ENCODE measurements around the gene CLASP1.
"Not testable (repeated sequence)": the region's sequence is repeated elsewhere in the genome, so short reads cannot be mapped to it uniquely, and the experiment has no call there.

The CLASP1 gene

GRCh38 chr2:121309801-121310200, 339.5 kb downstream of the CLASP1 start:
- intact Hi-C loops (cut with DNase I), result no loop called here

GRCh38 chr2:121309323-121309722, 339.9 kb downstream of the CLASP1 start:
- intact Hi-C loops (cut with DNase I), result no loop called here
- no peak for DNase-seq

More at GRCh38 chr2:121309801-121310200, 339.5 kb downstream of the CLASP1 start:
- DNase-seq, result no peak

- intact Hi-C loops (cut with DNase I), result no loop called here
- DNase-seq, result no peak
Measured at GRCh38 chr2:121307048-121307447, 342.2 kb downstream of the CLASP1 start.

GRCh38 chr2:121304941-121305340, 344.3 kb downstream of the CLASP1 start:
- DNase-seq, result no peak
- intact Hi-C loops (cut with DNase I), result no loop called here

GRCh38 chr2:121303531-121304263, 345.6 kb downstream of the CLASP1 start:
- no peak for DNase-seq
- intact Hi-C loops (cut with DNase I), result no loop called here

- intact Hi-C loops (cut with DNase I); DNase-seq: not testable (repeated sequence)
Measured at GRCh38 chr2:121301190-121301589, 348.1 kb downstream of the CLASP1 start.

GRCh38 chr2:121298476-121298875, 350.8 kb downstream of the CLASP1 start:
- DNase-seq, result no peak
- intact Hi-C loops (cut with DNase I), result no loop called here

GRCh38 chr2:121297866-121298265, 351.4 kb downstream of the CLASP1 start:
- intact Hi-C loops (cut with DNase I), result not testable (repeated sequence)

GRCh38 chr2:121297217-121297830, 351.9 kb downstream of the CLASP1 start:
- intact Hi-C loops (cut with DNase I), result no loop called here
- DNase-seq, result peak in 5 of 10 donors; percentile 30 to 89 (median 34)

More at GRCh38 chr2:121297866-121298265, 351.4 kb downstream of the CLASP1 start:
- not testable (repeated sequence) for DNase-seq

GRCh38 chr2:121295911-121296650, 353.2 kb downstream of the CLASP1 start:
- intact Hi-C loops (cut with DNase I), result no loop called here
- no peak for DNase-seq

- intact Hi-C loops (cut with DNase I), result no loop called here
- no peak for DNase-seq
Measured at GRCh38 chr2:121294881-121295840, 354.1 kb downstream of the CLASP1 start.

GRCh38 chr2:121293450-121294325, 355.6 kb downstream of the CLASP1 start:
- DNase-seq, result no peak
- intact Hi-C loops (cut with DNase I), result no loop called here

GRCh38 chr2:121291251-121291580, 358.0 kb downstream of the CLASP1 start:
- DNase-seq, result no peak
- intact Hi-C loops (cut with DNase I), result no loop called here

GRCh38 chr2:121289271-121289670, 360.0 kb downstream of the CLASP1 start:
- intact Hi-C loops (cut with DNase I), result no loop called here
- DNase-seq, result no peak

- no peak for DNase-seq
- intact Hi-C loops (cut with DNase I), result no loop called here
Measured at GRCh38 chr2:121288454-121289231, 360.6 kb downstream of the CLASP1 start.

GRCh38 chr2:121287956-121288355, 361.3 kb downstream of the CLASP1 start:
- intact Hi-C loops (cut with DNase I), result no loop called here
- DNase-seq, result no peak
